GM10266 (cell line): Measurements from ENCODE around the gene NT5C.

ENCODE experiments used
- DNase-seq: peaks from one replicate; pipeline ENCODE4 v3.0.0; 2012; ENCODE audit errors: extremely low spot score
- CTCF ChIP-seq: IDR thresholded peaks from 2 replicates; pipeline ENCODE4 v1.5.1; 2012; ENCODE audit warnings: mild to moderate bottlenecking, low read depth; ENCODE audit not compliant: control insufficient read depth, insufficient read depth; ENCODE audit errors: missing control alignments

Gene NT5C

GRCh38 chr17:75111777-75112335, 19.7 kb downstream of the NT5C start:
- no peak for DNase-seq
- no peak for TF ChIP-seq CTCF

- TF ChIP-seq CTCF, result no peak
- no peak for DNase-seq
These were observed 21.2 kb downstream of the NT5C start for GRCh38 chr17:75110234-75110937.

- peak; percentile 94 for DNase-seq
- TF ChIP-seq CTCF, result no peak
These were observed 21.9 kb downstream of the NT5C start, which contains the start of gene ARMC7 for GRCh38 chr17:75109407-75110233. ARMC7 (plus strand) TSS chr17:75109969; CDS start chr17:75110289, 320 bp downstream.

- peak; percentile 45 for DNase-seq
- TF ChIP-seq CTCF, result no peak
These were observed 22.5 kb downstream of the NT5C start for GRCh38 chr17:75109046-75109406.

GRCh38 chr17:75108193-75108592, 23.3 kb downstream of the NT5C start:
- no peak for TF ChIP-seq CTCF
- no peak for DNase-seq

GRCh38 chr17:75105126-75106080, 26.1 kb downstream of the NT5C start:
- peak; percentile 62 for TF ChIP-seq CTCF
- peak; percentile 76 for DNase-seq
